Activated CD8-positive, alpha-beta memory T cell treated with anti-CD3 and anti-CD28 coated beads for 1 hour (primary cell): ENCODE data around the gene CDKL4.
"Not testable (repeated sequence)": the region's sequence is repeated elsewhere in the genome, so short reads cannot be mapped to it uniquely, and the experiment has no call there.

ENCODE experiments used
- DNase-seq, 2 donors: peaks; one replicate each; pipeline ENCODE4 v3.0.0-alpha.2; 2020; ENCODE audit warnings: low read depth in 1 of 2; ENCODE audit errors: extremely low read depth in 1 of 2

The CDKL4 gene

GRCh38 chr2:39232141-39232540 is 11.6 kb downstream of the CDKL4 start:
- DNase-seq, result no peak

GRCh38 chr2:39228413-39229209 is 15.2 kb downstream of the CDKL4 start:
- DNase-seq, result no peak

- DNase-seq, result peak; percentile 58 to 80
Observed at GRCh38 chr2:39227628-39228412, 15.9 kb downstream of the CDKL4 start.

GRCh38 chr2:39225567-39225966 is 18.2 kb downstream of the CDKL4 start:
- no peak for DNase-seq

- no peak for DNase-seq
Observed at GRCh38 chr2:39223909-39224308, 19.9 kb downstream of the CDKL4 start.

GRCh38 chr2:39221459-39221858 is 22.3 kb downstream of the CDKL4 start:
- DNase-seq, result no peak

- DNase-seq, result no peak
Observed at GRCh38 chr2:39220136-39220535, 23.6 kb downstream of the CDKL4 start.

GRCh38 chr2:39218391-39218790 is 25.4 kb downstream of the CDKL4 start:
- no peak for DNase-seq

GRCh38 chr2:39217192-39217550 is 26.6 kb downstream of the CDKL4 start:
- no peak for DNase-seq

- DNase-seq, result peak in 1 of 2 donors; percentile 34
Observed at GRCh38 chr2:39216346-39217191, 27.2 kb downstream of the CDKL4 start.

- no peak for DNase-seq
Observed at GRCh38 chr2:39215545-39215944, 28.2 kb downstream of the CDKL4 start.

- DNase-seq, result no peak
Observed at GRCh38 chr2:39213015-39213414, 30.8 kb downstream of the CDKL4 start.

GRCh38 chr2:39210846-39211245 is 32.9 kb downstream of the CDKL4 start:
- DNase-seq, result no peak

- no peak for DNase-seq
Observed at GRCh38 chr2:39203382-39203781, 40.4 kb downstream of the CDKL4 start.

GRCh38 chr2:39202639-39203369 is 41.0 kb downstream of the CDKL4 start:
- DNase-seq, result no peak

- not testable (repeated sequence) for DNase-seq
Observed at GRCh38 chr2:39197003-39197402, 46.8 kb downstream of the CDKL4 start.

GRCh38 chr2:39194686-39195085 is 49.1 kb downstream of the CDKL4 start:
- no peak for DNase-seq

GRCh38 chr2:39188960-39189494 is 54.7 kb downstream of the CDKL4 start:
- no peak for DNase-seq

- DNase-seq, result no peak
Observed at GRCh38 chr2:39183673-39184072, 60.1 kb downstream of the CDKL4 start.

GRCh38 chr2:39181297-39181696 is 62.5 kb downstream of the CDKL4 start:
- no peak for DNase-seq
